ENCODE measurements around the gene DUSP18.

DUSP18 gene

GRCh38 chr22:30694171-30694639, 26.5 kb upstream of the DUSP18 start:
- no peak for TF ChIP-seq CTCF (conservative IDR thresholded peaks at IDR 0.05; ENCODE audit: low read depth, low read length)
- Histone ChIP-seq H4K20me1 (ENCODE audit: insufficient read depth) (no peaks in the 10 kb centered on the region), H3K27me3 (ENCODE audit: insufficient read depth, low read depth) (no peaks in the 10 kb centered on the region), H3K9ac (peak overlapping the region; percentile 84), H3K36me3 (ENCODE audit: insufficient read depth) (no peaks in the 10 kb centered on the region), H3K4me3 (IDR thresholded peaks at IDR 0.05; ENCODE audit: insufficient read depth, low read depth, low read length) (no peak overlapping the region), H3K4me2 (peak overlapping the region; percentile 61), H3K27ac (peak overlapping the region; percentile 72), H2AFZ (ENCODE audit: low read depth) (peak overlapping the region; percentile 96), H3K79me2 (ENCODE audit: insufficient read depth, low read depth) (peaks cover 18% of the 10 kb centered on the region; the same call in 1 of the 2 replicates), H3K4me1 (ENCODE audit: low read depth, poor library complexity, severe bottlenecking) (peaks cover 36% of the 10 kb centered on the region)

- Histone ChIP-seq H3K79me2 (ENCODE audit: insufficient read depth, low read depth) (no peaks in the 10 kb centered on the region), H3K4me3 (IDR thresholded peaks at IDR 0.05; ENCODE audit: insufficient read depth, low read depth, low read length) (no peak overlapping the region), H3K4me1 (ENCODE audit: low read depth, poor library complexity, severe bottlenecking) (peaks cover 18% of the 10 kb centered on the region), H3K27ac (no peak overlapping the region), H2AFZ (ENCODE audit: low read depth) (no peak overlapping the region), H4K20me1 (ENCODE audit: insufficient read depth) (no peaks in the 10 kb centered on the region), H3K36me3 (ENCODE audit: insufficient read depth) (no peaks in the 10 kb centered on the region), H3K4me2 (no peak overlapping the region), H3K27me3 (ENCODE audit: insufficient read depth, low read depth) (no peaks in the 10 kb centered on the region), H3K9ac (no peak overlapping the region)
- TF ChIP-seq CTCF (conservative IDR thresholded peaks at IDR 0.05; ENCODE audit: low read depth, low read length): no peak
Observed at GRCh38 chr22:30691204-30691603, 23.5 kb upstream of the DUSP18 start.

GRCh38 chr22:30689622-30690021, 21.9 kb upstream of the DUSP18 start:
- Histone ChIP-seq H3K27me3 (ENCODE audit: insufficient read depth, low read depth) (no peaks in the 10 kb centered on the region), H3K79me2 (ENCODE audit: insufficient read depth, low read depth) (no peaks in the 10 kb centered on the region), H3K4me2 (no peak overlapping the region), H3K4me3 (IDR thresholded peaks at IDR 0.05; ENCODE audit: insufficient read depth, low read depth, low read length) (no peak overlapping the region), H4K20me1 (ENCODE audit: insufficient read depth) (no peaks in the 10 kb centered on the region), H3K36me3 (ENCODE audit: insufficient read depth) (no peaks in the 10 kb centered on the region), H2AFZ (ENCODE audit: low read depth) (no peak overlapping the region), H3K27ac (no peak overlapping the region), H3K9ac (no peak overlapping the region), H3K4me1 (ENCODE audit: low read depth, poor library complexity, severe bottlenecking) (peaks cover 6% of the 10 kb centered on the region)
- TF ChIP-seq CTCF (conservative IDR thresholded peaks at IDR 0.05; ENCODE audit: low read depth, low read length): no peak

- Histone ChIP-seq H3K36me3 (ENCODE audit: insufficient read depth) (no peaks in the 10 kb centered on the region), H4K20me1 (ENCODE audit: insufficient read depth) (no peaks in the 10 kb centered on the region), H3K27me3 (ENCODE audit: insufficient read depth, low read depth) (no peaks in the 10 kb centered on the region), H3K4me3 (IDR thresholded peaks at IDR 0.05; ENCODE audit: insufficient read depth, low read depth, low read length) (no peak overlapping the region), H3K4me1 (ENCODE audit: low read depth, poor library complexity, severe bottlenecking) (no peaks in the 10 kb centered on the region), H3K79me2 (ENCODE audit: insufficient read depth, low read depth) (no peaks in the 10 kb centered on the region), H2AFZ (ENCODE audit: low read depth) (no peak overlapping the region), H3K9ac (no peak overlapping the region), H3K27ac (no peak overlapping the region), H3K4me2 (no peak overlapping the region)
- TF ChIP-seq CTCF (conservative IDR thresholded peaks at IDR 0.05; ENCODE audit: low read depth, low read length): no peak
Observed at GRCh38 chr22:30687358-30687757, 19.7 kb upstream of the DUSP18 start.

All from KMS-11 (cell line).